ENCODE data around the gene HAS3. TPM values are rescaled to one million over a fixed set of nuclear protein-coding genes. Genes with fewer than 3 reads are reported as not detected.

Gene HAS3
- total RNA-seq, 1 experiment from 2014 or later = 100 TPM

- H3K23ac ChIP-seq (ENCODE audit: insufficient read length, low read depth, low read length) = no peak overlapping the region
- no peak overlapping the region for H3K14ac ChIP-seq (ENCODE audit: insufficient read depth, low read length)
- no peaks in the 10 kb centered on the region for H3K79me1 ChIP-seq (ENCODE audit: insufficient read depth, low read depth, low read length, poor library complexity, severe bottlenecking)
- H2AFZ ChIP-seq (ENCODE audit: low read length) = no peak overlapping the region
- no peaks in the 10 kb centered on the region for H3K79me2 ChIP-seq (ENCODE audit: insufficient read depth, low read length)
- TF ChIP-seq CTCF (conservative IDR thresholded peaks at IDR 0.05) = no peak
- no peak overlapping the region for H3K18ac ChIP-seq (ENCODE audit: insufficient read length, low read depth, low read length)
- no peak overlapping the region for H2BK5ac ChIP-seq (ENCODE audit: insufficient read length, low read length)
- no peak overlapping the region for H2BK12ac ChIP-seq (ENCODE audit: insufficient read length, low read depth, low read length)
- peak overlapping the region; percentile 45 to 60; a peak in 4 of 5 replicates for H3K4me3 Mint-ChIP-seq
- no peak overlapping the region for H2BK15ac ChIP-seq (ENCODE audit: low read depth, low read length)
- no peak overlapping the region for H2BK20ac ChIP-seq (ENCODE audit: low read depth, low read length, poor library complexity, severe bottlenecking)
- H4K8ac ChIP-seq (replicated peaks; ENCODE audit: insufficient read length, low read depth, low read length) = no peak overlapping the region
- no peak overlapping the region for H4K91ac ChIP-seq (ENCODE audit: insufficient read length, low read depth, low read length)
- H3K27ac ChIP-seq (ENCODE audit: insufficient read length, low read depth, low read length) = peak overlapping the region; percentile 13
- H3K9ac ChIP-seq (ENCODE audit: extremely low read depth, insufficient read length, low read length) = no peak overlapping the region
- no peak for DNase-seq
- H3K4me2 ChIP-seq (ENCODE audit: insufficient read depth, insufficient read length, low read length) = peak overlapping the region; percentile 18
- no peaks in the 10 kb centered on the region for H4K20me1 ChIP-seq (ENCODE audit: control insufficient read depth, insufficient read depth, insufficient read length)
- H3K9me3 ChIP-seq (ENCODE audit: control insufficient read depth, low read depth, low read length) = no peaks in the 10 kb centered on the region
- peaks cover 36 to 44% of the 10 kb centered on the region in 2 experiments for H3K4me1 Mint-ChIP-seq
- H2AK5ac ChIP-seq (ENCODE audit: insufficient read length, low read length) = no peak overlapping the region
- no peaks in the 10 kb centered on the region for H3K23me2 ChIP-seq (ENCODE audit: insufficient read length, low read depth, low read length, poor library complexity, severe bottlenecking)
- H2BK120ac ChIP-seq (ENCODE audit: low read depth, low read length, poor library complexity, severe bottlenecking) = no peak overlapping the region
- H3K4me1 ChIP-seq (ENCODE audit: insufficient read depth, low read length) = peaks cover 18% of the 10 kb centered on the region; the same call in 1 of the 2 replicates
- no peak overlapping the region for H3K4ac ChIP-seq (ENCODE audit: low read depth, low read length)
- no peaks in the 10 kb centered on the region for H3K9me3 Mint-ChIP-seq
- no peaks in the 10 kb centered on the region for H3K27me3 ChIP-seq (ENCODE audit: insufficient read depth, low read length)
- H3K56ac ChIP-seq (ENCODE audit: insufficient read length, low read depth, low read length) = no peak overlapping the region
- peak overlapping the region; percentile 18 to 90 (median 85); a peak in 5 of 7 replicates for H3K27ac Mint-ChIP-seq
- peaks cover 5% of the 10 kb centered on the region for H3K27me3 Mint-ChIP-seq (ENCODE audit: low read depth)
- 0 out of 7 replicates have a peak, but pooled peaks cover 0 to 2% (median 0%) of the 10 kb centered on the region in 3 experiments for H3K36me3 Mint-ChIP-seq (ENCODE audit: insufficient read depth in 1 of 3, low read depth in 3 of 3)
- WGBS (ENCODE audit: extremely low coverage, insufficient read length, low lambda C conversion rate) = no CpG with 5 or more reads among the region's 2 CpGs
- no peak overlapping the region for H3T11ph ChIP-seq (ENCODE audit: low read length)
- no peak overlapping the region for H4K5ac ChIP-seq (ENCODE audit: insufficient read length, low read depth, low read length)
Measured at GRCh38 chr16:69072640-69072974, 32.8 kb upstream of the HAS3 start.

All from H9 (cell line).